Mucosa of descending colon (tissue), 3 donors: ENCODE data around the gene FAM131B. TPM values are rescaled to one million over a fixed set of nuclear protein-coding genes. Genes with fewer than 3 reads are reported as not detected.

ENCODE experiments used
- ATAC-seq: fragments of 200-7000 bp; cut with Tn5 transposase; one replicate; pipeline ENCODE4 v1.9.1; 2020; ENCODE audit warnings: mild to moderate bottlenecking, moderate library complexity
- DNase-seq, 3 donors: peaks; one replicate each; pipeline ENCODE4 v3.0.0-alpha.2; 2020
- H3K36me3 ChIP-seq: fragments of 200-600 bp; one replicate; pipeline ENCODE4 v1.8.0; 2021; ENCODE audit warnings: low read depth, mild to moderate bottlenecking
- H3K4me1 ChIP-seq: fragments of 200-600 bp; one replicate; pipeline ENCODE4 v1.8.0; 2021; ENCODE audit warnings: low read depth, mild to moderate bottlenecking
- H3K4me3 ChIP-seq: fragments of 200-600 bp; one replicate; pipeline ENCODE4 v1.8.0; 2021; ENCODE audit warnings: mild to moderate bottlenecking
- H3K9me3 ChIP-seq: fragments of 200-600 bp; one replicate; pipeline ENCODE4 v1.8.0; 2021; ENCODE audit warnings: mild to moderate bottlenecking
- intact Hi-C, 2 donors: fragments of 100-400 bp; cut with DNase I in 1 of 2; cut with micrococcal nuclease in 1 of 2; formaldehyde crosslinking; loops; one replicate each; pipeline versions ENCODE4 v1.11.0 to v1.11.1; 2022; cut with DNase I, micrococcal nuclease
- total RNA-seq, 3 donors: library from RNA; stranded (reverse); fragmentation: NEBNext Ultra II Directional in 2 of 3; extraction: Animal tissue kit (Norgen Biotek cat#: 25700) in 2 of 3; gene quantifications; one replicate each; pipeline versions ENCODE4 v1.2.1 to v1.2.4, GENCODE V29; 2021 to 2023
- TF ChIP-seq, protein P1 (sequence below): fragments of 200-600 bp; IDR thresholded peaks from one replicate; pipeline ENCODE4 v1.8.0; 2022; ENCODE audit warnings: antibody characterized with exemption, mild to moderate bottlenecking
- donor health status: DM: no; HTN: no; CAD: no; lungs with moderate emphysema.
- donor health status: DM: no; HTN: no; CAD: no.
- donor health status: DM: no; HTN: yes; CAD: no.

FAM131B gene
- total RNA-seq, 3 donors from 2014 or later = 0.43 to 6.2 (median 1.6) TPM

DNA sequence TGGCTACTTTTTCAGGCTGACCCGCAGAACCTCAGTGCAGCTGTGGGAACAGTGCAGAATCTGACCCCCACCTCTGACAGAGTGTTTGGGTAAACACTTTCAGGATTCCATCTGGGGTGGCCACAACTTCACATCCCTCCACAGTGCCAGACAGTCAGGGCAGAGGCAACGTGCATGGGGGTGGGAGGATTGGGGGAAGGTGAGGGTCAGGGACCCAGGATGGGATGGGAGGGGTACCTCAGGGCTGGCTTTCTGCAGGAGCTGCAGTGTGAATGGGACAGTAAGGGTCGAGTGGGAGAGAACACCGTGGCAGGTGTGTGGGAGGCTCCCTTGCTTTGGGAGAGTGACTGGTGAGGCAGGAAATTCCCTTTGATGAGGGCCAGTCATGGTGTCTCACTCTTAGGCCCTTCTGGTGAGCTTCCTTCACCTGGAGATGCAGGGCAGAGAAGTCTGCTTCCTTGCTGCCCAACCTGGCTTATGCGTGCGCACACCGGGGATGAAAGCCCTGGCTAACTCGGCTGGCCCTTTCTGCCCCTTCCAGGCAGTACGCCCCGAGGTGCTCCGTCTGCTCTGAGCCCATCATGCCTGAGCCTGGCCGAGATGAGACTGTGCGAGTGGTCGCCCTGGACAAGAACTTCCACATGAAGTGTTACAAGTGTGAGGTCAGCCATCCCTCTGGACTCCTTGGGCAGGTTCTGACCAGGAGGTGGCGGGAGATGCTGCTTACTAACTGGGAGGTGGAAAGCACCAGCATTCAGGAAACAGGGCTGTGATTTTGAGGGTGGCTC is 27.0 kb upstream of the FAM131B start:
- DNase-seq = no peak
- H3K4me1 ChIP-seq = peaks cover 9% of the 10 kb centered on the region
- peaks cover 2% of the 10 kb centered on the region for H3K36me3 ChIP-seq
- no peaks in the 10 kb centered on the region for H3K9me3 ChIP-seq
- intact Hi-C loops = no loop called here
- ATAC-seq = no peak
- H3K4me3 ChIP-seq = no peak overlapping the region
- TF ChIP-seq, protein P1, sequence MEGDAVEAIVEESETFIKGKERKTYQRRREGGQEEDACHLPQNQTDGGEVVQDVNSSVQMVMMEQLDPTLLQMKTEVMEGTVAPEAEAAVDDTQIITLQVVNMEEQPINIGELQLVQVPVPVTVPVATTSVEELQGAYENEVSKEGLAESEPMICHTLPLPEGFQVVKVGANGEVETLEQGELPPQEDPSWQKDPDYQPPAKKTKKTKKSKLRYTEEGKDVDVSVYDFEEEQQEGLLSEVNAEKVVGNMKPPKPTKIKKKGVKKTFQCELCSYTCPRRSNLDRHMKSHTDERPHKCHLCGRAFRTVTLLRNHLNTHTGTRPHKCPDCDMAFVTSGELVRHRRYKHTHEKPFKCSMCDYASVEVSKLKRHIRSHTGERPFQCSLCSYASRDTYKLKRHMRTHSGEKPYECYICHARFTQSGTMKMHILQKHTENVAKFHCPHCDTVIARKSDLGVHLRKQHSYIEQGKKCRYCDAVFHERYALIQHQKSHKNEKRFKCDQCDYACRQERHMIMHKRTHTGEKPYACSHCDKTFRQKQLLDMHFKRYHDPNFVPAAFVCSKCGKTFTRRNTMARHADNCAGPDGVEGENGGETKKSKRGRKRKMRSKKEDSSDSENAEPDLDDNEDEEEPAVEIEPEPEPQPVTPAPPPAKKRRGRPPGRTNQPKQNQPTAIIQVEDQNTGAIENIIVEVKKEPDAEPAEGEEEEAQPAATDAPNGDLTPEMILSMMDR = no peak

DNA sequence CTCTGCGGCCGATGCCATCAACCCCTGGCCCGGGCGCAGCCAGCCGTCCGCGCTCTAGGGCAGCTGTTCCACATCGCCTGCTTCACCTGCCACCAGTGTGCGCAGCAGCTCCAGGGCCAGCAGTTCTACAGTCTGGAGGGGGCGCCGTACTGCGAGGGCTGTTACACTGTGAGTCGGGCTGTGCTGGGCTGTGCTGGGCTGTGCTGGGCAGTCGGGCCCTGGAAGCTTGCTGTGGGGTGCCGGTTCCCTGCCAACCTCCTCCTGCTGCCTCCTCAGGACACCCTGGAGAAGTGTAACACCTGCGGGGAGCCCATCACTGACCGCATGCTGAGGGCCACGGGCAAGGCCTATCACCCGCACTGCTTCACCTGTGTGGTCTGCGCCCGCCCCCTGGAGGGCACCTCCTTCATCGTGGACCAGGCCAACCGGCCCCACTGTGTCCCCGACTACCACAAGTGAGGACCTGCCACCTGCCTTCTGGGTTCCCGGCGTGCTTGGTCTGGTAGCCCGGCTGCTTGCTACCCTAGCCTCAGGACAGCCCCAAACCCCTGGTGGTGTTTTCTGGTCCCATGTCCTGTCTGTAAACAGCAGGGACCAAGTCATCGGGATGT is 26.1 kb upstream of the FAM131B start:
- Histone ChIP-seq H3K9me3 (no peaks in the 10 kb centered on the region), H3K4me1 (peaks cover 16% of the 10 kb centered on the region), H3K36me3 (peaks cover 2% of the 10 kb centered on the region), H3K4me3 (no peak overlapping the region)
- ATAC-seq = no peak
- TF ChIP-seq, protein P1 = no peak
- intact Hi-C loops = no loop called here
- peak in 1 of 3 donors; percentile 26 for DNase-seq

DNA sequence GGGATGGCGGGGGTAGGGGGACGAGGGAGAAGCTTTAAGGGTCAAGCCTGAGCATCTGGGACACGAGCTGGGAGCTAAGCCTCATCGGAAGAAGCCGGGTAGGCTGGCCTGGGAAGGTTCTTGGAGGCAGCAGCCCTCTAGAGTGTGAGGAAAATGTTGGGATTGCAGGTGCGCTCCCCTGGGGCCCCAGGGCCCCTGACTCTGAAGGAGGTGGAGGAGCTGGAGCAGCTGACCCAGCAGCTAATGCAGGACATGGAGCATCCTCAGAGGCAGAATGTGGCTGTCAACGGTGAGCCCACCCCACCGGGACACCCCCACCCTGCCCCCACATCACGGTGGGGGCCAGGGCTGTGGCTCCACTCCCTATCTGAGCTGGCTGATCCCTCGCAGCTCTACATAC is 25.5 kb upstream of the FAM131B start:
- H3K4me3 ChIP-seq = no peak overlapping the region
- ATAC-seq (no peak), DNase-seq (no peak)
- peaks cover 18% of the 10 kb centered on the region for H3K4me1 ChIP-seq
- TF ChIP-seq, protein P1 = no peak
- peaks cover 2% of the 10 kb centered on the region for H3K36me3 ChIP-seq
- intact Hi-C loops = no loop called here
- H3K9me3 ChIP-seq = no peaks in the 10 kb centered on the region

DNA sequence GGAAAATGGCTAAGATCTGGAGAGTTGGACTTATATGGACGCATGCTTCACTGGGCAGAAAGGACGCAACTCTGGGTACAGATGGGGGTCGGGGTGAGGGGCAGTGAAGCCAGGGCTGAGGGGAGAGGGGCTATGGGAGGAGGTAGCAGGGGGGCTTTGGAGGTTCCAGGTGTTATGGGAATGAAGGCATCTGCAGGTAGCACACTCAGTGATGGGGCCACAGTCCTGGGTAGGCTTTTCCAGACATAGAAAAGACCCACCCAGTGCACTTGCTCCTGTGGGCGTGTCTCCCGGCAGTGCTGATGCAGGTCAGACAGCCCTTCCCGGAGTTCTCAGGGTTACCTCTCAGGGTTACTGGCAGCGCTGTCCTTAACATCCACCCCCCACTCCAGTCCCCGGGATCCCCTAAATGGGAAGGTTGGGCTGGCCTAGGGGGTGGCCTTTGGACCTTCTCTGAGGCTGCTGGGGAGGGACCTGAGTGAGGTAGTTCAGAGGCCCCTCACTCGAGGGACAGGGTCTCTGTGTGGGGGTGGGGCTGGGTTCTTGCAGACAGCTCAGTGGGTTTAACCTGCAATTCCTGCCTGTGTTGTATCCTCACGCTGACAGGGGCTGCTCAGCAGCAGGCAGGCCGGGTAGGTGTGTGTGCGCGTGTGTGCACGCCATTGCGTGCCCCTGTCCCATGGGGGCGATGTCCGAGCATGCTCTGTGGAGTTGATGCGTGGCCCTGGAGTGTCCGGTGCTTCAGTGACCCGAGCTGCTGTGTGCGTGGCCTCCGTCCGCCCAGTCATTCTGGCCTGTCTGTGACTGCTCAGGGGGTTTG is 24.9 kb upstream of the FAM131B start:
- no peak for ATAC-seq
- H3K4me3 ChIP-seq = no peak overlapping the region
- DNase-seq = peak in 1 of 3 donors; percentile 24
- H3K4me1 ChIP-seq = peaks cover 24% of the 10 kb centered on the region
- H3K36me3 ChIP-seq = peaks cover 2% of the 10 kb centered on the region
- TF ChIP-seq, protein P1 = no peak
- no peaks in the 10 kb centered on the region for H3K9me3 ChIP-seq
- intact Hi-C loops = no loop called here

DNA sequence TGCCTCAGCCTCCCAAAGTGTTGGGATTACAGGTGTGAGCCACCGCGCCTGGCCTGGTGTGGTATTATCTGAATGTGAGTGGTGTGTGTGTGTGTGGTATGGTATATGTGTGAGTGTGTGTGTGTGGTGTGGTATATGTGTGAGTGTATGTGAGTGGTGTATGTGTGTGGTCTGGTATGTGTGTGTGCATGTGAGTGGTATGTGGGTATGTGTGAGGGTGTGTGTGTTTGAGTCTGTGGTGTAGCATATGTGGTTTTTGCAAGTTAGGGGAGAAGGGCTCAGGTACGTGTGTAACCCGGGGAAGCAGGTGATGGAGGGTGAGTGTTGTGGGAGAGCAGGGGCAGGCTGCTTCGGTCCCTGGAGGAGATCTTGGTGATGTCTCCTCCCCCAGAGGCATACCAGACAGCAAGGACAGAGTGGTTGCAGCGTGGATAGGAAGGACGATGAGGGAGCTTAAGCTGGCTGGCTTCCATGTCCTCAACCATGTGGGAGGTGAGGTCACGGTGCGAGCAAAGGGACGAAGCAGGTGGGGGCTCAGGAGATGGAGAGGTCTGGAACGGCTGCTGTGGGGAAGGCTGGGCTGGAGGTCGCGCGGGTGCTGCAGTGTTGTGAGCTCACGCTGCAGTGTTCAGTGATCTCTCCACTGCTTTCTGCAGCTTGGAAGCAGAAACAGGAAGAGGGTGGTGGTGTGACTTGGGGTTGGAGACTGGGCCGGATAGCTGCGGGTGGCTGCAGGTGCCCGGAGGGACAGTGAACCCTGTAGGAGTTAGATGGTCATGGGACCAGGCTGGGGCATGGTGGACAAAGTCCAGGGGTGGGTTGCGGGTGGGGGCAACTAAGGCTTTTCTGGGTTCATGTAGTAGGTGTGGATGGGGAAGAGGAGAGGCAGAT is 23.6 kb upstream of the FAM131B start:
- ATAC-seq (peak; percentile 35), DNase-seq (peak in 1 of 3 donors; percentile 43)
- TF ChIP-seq, protein P1 = no peak
- H3K9me3 ChIP-seq = no peaks in the 10 kb centered on the region
- H3K4me1 ChIP-seq = peaks cover 26% of the 10 kb centered on the region
- intact Hi-C loops = no loop called here
- peaks cover 2% of the 10 kb centered on the region for H3K36me3 ChIP-seq
- H3K4me3 ChIP-seq = no peak overlapping the region
